HG03571 (cell line): ENCODE measurements around the gene RPRD1A.
"Not testable (repeated sequence)": the region's sequence is repeated elsewhere in the genome, so short reads cannot be mapped to it uniquely, and the experiment has no call there.

Experiments
- ATAC-seq: cut with Tn5 transposase; IDR thresholded peaks from one replicate; pipeline ENCODE4 v1.9.1; 2021; ENCODE audit not compliant: unreplicated experiment

The RPRD1A gene

GRCh38 chr18:36031903-36032302, 35.5 kb downstream of the RPRD1A start:
- no peak for ATAC-seq

- no peak for ATAC-seq
These were observed 36.0 kb downstream of the RPRD1A start for GRCh38 chr18:36031407-36031806.

GRCh38 chr18:36028859-36029258, 38.5 kb downstream of the RPRD1A start:
- ATAC-seq = no peak

- ATAC-seq = no peak
These were observed 42.3 kb downstream of the RPRD1A start for GRCh38 chr18:36025025-36025424.

GRCh38 chr18:36024241-36024640, 43.1 kb downstream of the RPRD1A start:
- not testable (repeated sequence) for ATAC-seq

- no peak for ATAC-seq
These were observed 44.0 kb downstream of the RPRD1A start for GRCh38 chr18:36023336-36023735.

- no peak for ATAC-seq
These were observed 47.1 kb downstream of the RPRD1A start for GRCh38 chr18:36020174-36020711.

- ATAC-seq = no peak
These were observed 50.1 kb downstream of the RPRD1A start for GRCh38 chr18:36017232-36017631.

- ATAC-seq = peak; percentile 81
These were observed 51.7 kb downstream of the RPRD1A start for GRCh38 chr18:36015629-36016028.

GRCh38 chr18:36012891-36013290, 54.5 kb downstream of the RPRD1A start:
- no peak for ATAC-seq

GRCh38 chr18:36009214-36009613, 58.1 kb downstream of the RPRD1A start:
- no peak for ATAC-seq

GRCh38 chr18:36006997-36007396, 60.4 kb downstream of the RPRD1A start:
- ATAC-seq = no peak

GRCh38 chr18:35999925-36000324, 67.4 kb downstream of the RPRD1A start:
- no peak for ATAC-seq

GRCh38 chr18:35998967-35999366, 68.4 kb downstream of the RPRD1A start:
- ATAC-seq = no peak

GRCh38 chr18:35993013-35993412, 74.3 kb downstream of the RPRD1A start:
- ATAC-seq = no peak

- no peak for ATAC-seq
These were observed 75.7 kb downstream of the RPRD1A start for GRCh38 chr18:35991696-35992095.

GRCh38 chr18:35983818-35984217, 83.5 kb downstream of the RPRD1A start:
- ATAC-seq = no peak

GRCh38 chr18:35983147-35983546, 84.2 kb downstream of the RPRD1A start:
- no peak for ATAC-seq

GRCh38 chr18:35982409-35983114, 84.8 kb downstream of the RPRD1A start:
- ATAC-seq = no peak

GRCh38 chr18:35979112-35979511, 88.2 kb downstream of the RPRD1A start:
- no peak for ATAC-seq

- no peak for ATAC-seq
These were observed 93.2 kb downstream of the RPRD1A start for GRCh38 chr18:35974181-35974580.

GRCh38 chr18:35973650-35974049, 93.7 kb downstream of the RPRD1A start:
- ATAC-seq = no peak
